Fibroblast of skin of right quadriceps (primary cell): Measurements from ENCODE around the gene PYCARD.
"Not testable (repeated sequence)": the region's sequence is repeated elsewhere in the genome, so short reads cannot be mapped to it uniquely, and the experiment has no call there.

Experiments used
- DNase-seq: peaks from one replicate; pipeline ENCODE4 v3.0.0-alpha.2; 2013

Gene PYCARD

GRCh38 chr16:31189412-31189778, 13.2 kb downstream of the PYCARD start:
- DNase-seq = no peak

GRCh38 chr16:31188450-31189411, 13.8 kb downstream of the PYCARD start:
- no peak for DNase-seq

- DNase-seq = no peak
Observed at GRCh38 chr16:31187808-31188189, 14.8 kb downstream of the PYCARD start.

GRCh38 chr16:31186930-31187807, 15.4 kb downstream of the PYCARD start:
- DNase-seq = no peak

GRCh38 chr16:31186176-31186575, 16.4 kb downstream of the PYCARD start:
- no peak for DNase-seq

GRCh38 chr16:31185339-31185738, 17.2 kb downstream of the PYCARD start:
- no peak for DNase-seq

GRCh38 chr16:31184888-31185287, 17.7 kb downstream of the PYCARD start:
- DNase-seq = no peak

- no peak for DNase-seq
Observed at GRCh38 chr16:31183432-31184428, 18.8 kb downstream of the PYCARD start.

GRCh38 chr16:31182391-31182790, 20.2 kb downstream of the PYCARD start:
- no peak for DNase-seq

GRCh38 chr16:31181102-31181830, 21.3 kb downstream of the PYCARD start:
- DNase-seq = peak; percentile 30

- DNase-seq = peak; percentile 85
Observed at GRCh38 chr16:31179747-31180459, 22.7 kb downstream of the PYCARD start, which contains the start of gene FUS. FUS (plus strand) TSS chr16:31180139; CDS start chr16:31180215, 76 bp downstream.

- DNase-seq = no peak
Observed at GRCh38 chr16:31179219-31179746, 23.3 kb downstream of the PYCARD start.

- DNase-seq = no peak
Observed at GRCh38 chr16:31177136-31177535, 25.4 kb downstream of the PYCARD start.

GRCh38 chr16:31170048-31170447, 32.5 kb downstream of the PYCARD start:
- DNase-seq = not testable (repeated sequence)

GRCh38 chr16:31168848-31169247, 33.7 kb downstream of the PYCARD start:
- no peak for DNase-seq

- DNase-seq = no peak
Observed at GRCh38 chr16:31167315-31167714, 35.2 kb downstream of the PYCARD start.

- DNase-seq = no peak
Observed at GRCh38 chr16:31157136-31157535, 45.4 kb downstream of the PYCARD start.
